ENCODE data around the gene TMSB10. TPM values are rescaled to one million over a fixed set of nuclear protein-coding genes. Genes with fewer than 3 reads are reported as not detected.

The TMSB10 gene
- polyA plus RNA-seq, 3 donors: 5,130 to 7,914 (median 6,847) TPM

DNA sequence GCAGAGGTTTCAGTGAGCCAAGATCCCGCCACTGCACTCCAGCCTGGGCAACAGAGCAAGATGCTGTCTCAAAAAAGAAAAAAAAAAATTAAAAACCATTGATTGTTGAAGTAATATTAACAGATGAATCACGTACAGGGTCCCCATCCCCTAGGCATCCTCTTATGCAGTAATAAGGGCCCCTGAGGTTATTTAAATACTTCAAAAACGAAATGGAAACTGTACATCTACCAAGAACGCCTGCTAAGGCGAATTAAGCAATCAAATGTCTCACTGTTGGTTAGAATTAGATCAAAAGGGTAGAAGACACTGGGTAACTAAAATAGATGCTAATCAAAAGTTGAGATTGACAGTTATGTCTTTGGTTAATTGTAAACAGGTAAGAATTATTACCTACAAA lies 32.1 kb upstream of the TMSB10 start:
- H3K4me1 ChIP-seq (ENCODE audit: control insufficient read depth in 1 of 2, insufficient read depth in 2 of 2, low read length in 2 of 2): no peaks in the 10 kb centered on the region
- no peaks in the 10 kb centered on the region for H3K79me2 ChIP-seq (ENCODE audit: insufficient read depth, low read length)

GRCh38 chr2:84874381-84875212 lies 30.9 kb upstream of the TMSB10 start:
- Histone ChIP-seq H3K9me3 (replicated peaks in 1 of 2; ENCODE audit: control insufficient read depth in 1 of 2, insufficient read depth in 1 of 2, low read length in 2 of 2) (no peaks in the 10 kb centered on the region), H3K4me2 (replicated peaks; ENCODE audit: extremely low read depth, low read length, poor library complexity, severe bottlenecking) (no peak overlapping the region), H3K9ac (ENCODE audit: insufficient read depth, low read length, poor library complexity, severe bottlenecking) (no peak overlapping the region), H3K4me3 (replicated peaks in 1 of 3; ENCODE audit: low read depth in 2 of 3, low read length in 3 of 3) (no peak overlapping the region), H3K27me3 (ENCODE audit: control insufficient read depth in 2 of 2, insufficient read depth in 2 of 2, low read length in 2 of 2) (peaks cover 8 to 14% of the 10 kb centered on the region in 2 donors), H3K27ac (ENCODE audit: low read depth in 1 of 2, low read length in 2 of 2) (no peak overlapping the region), H2AFZ (ENCODE audit: insufficient read depth, low read depth, low read length, poor library complexity, severe bottlenecking) (no peak overlapping the region), H4K20me1 (ENCODE audit: insufficient read depth, low read length) (no peaks in the 10 kb centered on the region), H3K4me1 (ENCODE audit: control insufficient read depth in 1 of 2, insufficient read depth in 2 of 2, low read length in 2 of 2) (no peaks in the 10 kb centered on the region), H3K79me2 (ENCODE audit: insufficient read depth, low read length) (no peaks in the 10 kb centered on the region), H3K36me3 (replicated peaks in 1 of 2; ENCODE audit: control insufficient read depth in 1 of 2, insufficient read depth in 2 of 2, low read length in 2 of 2) (no peaks in the 10 kb centered on the region)
- TF ChIP-seq CTCF (IDR thresholded peaks at IDR 0.05): no peak
- Mint-ChIP-seq H3K9me3 (peaks cover 0 to 3% (median 0%) of the 10 kb centered on the region in 7 donors), H3K36me3 (peaks cover 0 to 2% of the 10 kb centered on the region in 2 donors), H3K4me1 (peaks cover 4% of the 10 kb centered on the region), H3K4me3 (no peak overlapping the region), H3K27me3 (ENCODE audit: low read depth in 3 of 3) (peaks cover 16 to 30% (median 23%) of the 10 kb centered on the region in 3 donors), H3K27ac (peak overlapping the region in 1 of 7 donors; percentile 60)
- intact Hi-C loops (cut with micrococcal nuclease): no loop called here
- 85% methylated on average over 7 of the region's 7 CpGs for WGBS (ENCODE audit: insufficient coverage)
- DNase-seq: peak in 1 of 3 donors; percentile 43

More for the DNA sequence above, 32.1 kb upstream of the TMSB10 start:
- intact Hi-C loops (cut with micrococcal nuclease): no loop called here
- Histone ChIP-seq H3K9me3 (replicated peaks in 1 of 2; ENCODE audit: control insufficient read depth in 1 of 2, insufficient read depth in 1 of 2, low read length in 2 of 2) (no peaks in the 10 kb centered on the region), H4K20me1 (ENCODE audit: insufficient read depth, low read length) (no peaks in the 10 kb centered on the region), H3K36me3 (replicated peaks in 1 of 2; ENCODE audit: control insufficient read depth in 1 of 2, insufficient read depth in 2 of 2, low read length in 2 of 2) (no peaks in the 10 kb centered on the region), H3K27me3 (ENCODE audit: control insufficient read depth in 2 of 2, insufficient read depth in 2 of 2, low read length in 2 of 2) (peaks cover 2% of the 10 kb centered on the region in 2 donors), H3K4me2 (replicated peaks; ENCODE audit: extremely low read depth, low read length, poor library complexity, severe bottlenecking) (no peak overlapping the region), H3K9ac (ENCODE audit: insufficient read depth, low read length, poor library complexity, severe bottlenecking) (no peak overlapping the region), H2AFZ (ENCODE audit: insufficient read depth, low read depth, low read length, poor library complexity, severe bottlenecking) (no peak overlapping the region), H3K4me3 (replicated peaks in 1 of 3; ENCODE audit: low read depth in 2 of 3, low read length in 3 of 3) (no peak overlapping the region), H3K27ac (ENCODE audit: low read depth in 1 of 2, low read length in 2 of 2) (no peak overlapping the region)
- Mint-ChIP-seq H3K36me3 (peaks cover 0 to 2% of the 10 kb centered on the region in 2 donors), H3K27me3 (ENCODE audit: low read depth in 3 of 3) (peaks cover 7 to 19% (median 11%) of the 10 kb centered on the region in 3 donors), H3K27ac (no peak overlapping the region), H3K4me1 (no peaks in the 10 kb centered on the region), H3K9me3 (no peaks in the 10 kb centered on the region), H3K4me3 (no peak overlapping the region)
- no peak for TF ChIP-seq CTCF (IDR thresholded peaks at IDR 0.05)
- no CpG with 5 or more reads among the region's 5 CpGs for WGBS (ENCODE audit: insufficient coverage)
- no peak for DNase-seq

All from CD14-positive monocyte (primary cell).